ENCODE results near the gene PPP2R2C.

PPP2R2C gene

DNA sequence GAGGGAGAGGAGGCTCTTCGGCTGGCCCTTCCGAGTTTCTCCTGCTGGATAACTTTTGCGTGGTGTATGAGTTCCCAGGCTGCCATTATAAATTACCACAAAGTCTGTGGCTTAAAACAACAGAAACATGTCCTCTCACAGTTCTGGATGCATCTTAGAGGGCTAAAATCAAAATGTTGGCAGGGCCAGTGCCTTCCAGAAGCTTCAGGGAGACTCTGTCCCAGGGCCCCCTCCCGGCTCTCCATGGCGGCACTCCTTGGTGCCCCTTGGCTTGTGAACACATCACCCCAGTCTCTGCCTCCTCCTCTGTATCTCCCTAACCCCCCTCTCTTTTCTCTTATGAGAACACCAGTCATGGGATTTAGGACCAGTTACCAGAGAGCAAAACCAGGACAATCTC lies 23.3 kb upstream of the PPP2R2C start:
- no peaks in the 10 kb centered on the region for H3K4me1 ChIP-seq
- H3K4me3 ChIP-seq (ENCODE audit: low read depth, low read length) = no peak overlapping the region
- no peaks in the 10 kb centered on the region for H3K36me3 ChIP-seq
- TF ChIP-seq, protein P1, sequence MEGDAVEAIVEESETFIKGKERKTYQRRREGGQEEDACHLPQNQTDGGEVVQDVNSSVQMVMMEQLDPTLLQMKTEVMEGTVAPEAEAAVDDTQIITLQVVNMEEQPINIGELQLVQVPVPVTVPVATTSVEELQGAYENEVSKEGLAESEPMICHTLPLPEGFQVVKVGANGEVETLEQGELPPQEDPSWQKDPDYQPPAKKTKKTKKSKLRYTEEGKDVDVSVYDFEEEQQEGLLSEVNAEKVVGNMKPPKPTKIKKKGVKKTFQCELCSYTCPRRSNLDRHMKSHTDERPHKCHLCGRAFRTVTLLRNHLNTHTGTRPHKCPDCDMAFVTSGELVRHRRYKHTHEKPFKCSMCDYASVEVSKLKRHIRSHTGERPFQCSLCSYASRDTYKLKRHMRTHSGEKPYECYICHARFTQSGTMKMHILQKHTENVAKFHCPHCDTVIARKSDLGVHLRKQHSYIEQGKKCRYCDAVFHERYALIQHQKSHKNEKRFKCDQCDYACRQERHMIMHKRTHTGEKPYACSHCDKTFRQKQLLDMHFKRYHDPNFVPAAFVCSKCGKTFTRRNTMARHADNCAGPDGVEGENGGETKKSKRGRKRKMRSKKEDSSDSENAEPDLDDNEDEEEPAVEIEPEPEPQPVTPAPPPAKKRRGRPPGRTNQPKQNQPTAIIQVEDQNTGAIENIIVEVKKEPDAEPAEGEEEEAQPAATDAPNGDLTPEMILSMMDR (IDR thresholded peaks at IDR 0.05; ENCODE audit: low read depth, low read length) = no peak
- DNase-seq = no peak
- no peaks in the 10 kb centered on the region; the same call in 1 of the 2 replicates for H3K9me3 ChIP-seq
- H3K27me3 ChIP-seq = no peaks in the 10 kb centered on the region; the same call in none of the 2 replicates

DNA sequence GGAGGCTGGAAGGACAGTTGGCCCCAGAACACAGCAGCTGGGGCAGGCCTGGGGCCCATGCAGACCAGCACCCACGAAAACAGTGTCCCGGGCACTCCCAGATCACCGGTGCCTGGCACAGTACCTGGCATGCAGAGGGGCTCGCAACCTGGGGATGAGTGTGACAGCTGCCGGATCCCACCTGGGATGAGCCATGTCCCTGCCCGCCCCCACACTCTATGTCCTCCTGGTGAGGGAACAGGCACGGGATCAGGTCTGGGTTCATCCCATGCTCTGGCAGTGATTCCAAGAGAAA lies 22.8 kb upstream of the PPP2R2C start:
- H3K4me3 ChIP-seq (ENCODE audit: low read depth, low read length) = no peak overlapping the region
- TF ChIP-seq, protein P1 (IDR thresholded peaks at IDR 0.05; ENCODE audit: low read depth, low read length) = no peak

DNA sequence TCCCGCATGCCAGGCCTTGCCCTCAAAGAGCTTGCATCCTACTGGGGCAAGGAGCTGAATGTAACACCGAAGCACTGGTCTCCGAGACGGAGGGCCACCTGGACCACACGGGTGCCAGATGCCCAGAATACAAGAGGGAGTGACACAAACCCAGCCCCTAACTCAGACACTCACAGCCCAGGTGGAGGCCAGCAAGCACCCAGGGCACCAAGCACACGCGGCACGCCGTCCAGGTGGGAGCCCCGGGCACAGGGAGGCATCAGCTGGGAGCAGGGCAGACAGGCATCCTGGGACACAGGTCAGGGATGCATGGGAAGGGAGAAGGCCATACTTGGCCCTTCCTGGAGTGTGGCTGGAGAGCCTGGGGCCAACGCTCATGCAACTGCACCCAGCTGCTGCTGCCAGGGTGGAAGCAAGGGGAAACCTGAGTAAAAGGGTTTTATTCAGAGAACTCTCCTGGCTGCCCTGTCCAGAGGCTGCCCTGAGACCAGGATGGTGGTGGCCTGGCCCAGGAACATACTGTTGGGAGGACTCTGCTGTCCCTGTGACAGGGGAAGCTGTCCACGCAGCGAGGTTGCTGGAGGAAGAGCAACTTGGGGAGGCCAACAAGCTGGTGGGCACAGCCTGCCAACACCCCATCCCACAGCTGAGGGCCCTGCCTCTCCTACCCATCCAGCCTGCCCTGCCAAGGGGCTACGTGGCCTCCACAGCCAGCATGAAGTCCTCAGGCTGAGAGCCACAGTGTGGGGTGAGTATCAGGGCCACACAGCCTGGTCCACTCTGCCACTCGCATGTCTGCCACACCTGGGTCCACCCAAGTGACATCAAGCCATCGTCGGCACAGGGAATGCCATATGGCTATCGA lies 22.2 kb upstream of the PPP2R2C start:
- no peaks in the 10 kb centered on the region; the same call in 1 of the 2 replicates for H3K9me3 ChIP-seq
- H3K4me3 ChIP-seq (ENCODE audit: low read depth, low read length) = no peak overlapping the region
- no peaks in the 10 kb centered on the region for H3K36me3 ChIP-seq
- no peaks in the 10 kb centered on the region for H3K4me1 ChIP-seq
- no peak for DNase-seq
- TF ChIP-seq, protein P1 (IDR thresholded peaks at IDR 0.05; ENCODE audit: low read depth, low read length) = no peak
- H3K27me3 ChIP-seq = no peaks in the 10 kb centered on the region; the same call in 1 of the 2 replicates

More for the DNA sequence above, 22.8 kb upstream of the PPP2R2C start:
- Histone ChIP-seq H3K27me3 (no peaks in the 10 kb centered on the region; the same call in 1 of the 2 replicates), H3K4me1 (no peaks in the 10 kb centered on the region), H3K9me3 (no peaks in the 10 kb centered on the region; the same call in 1 of the 2 replicates), H3K36me3 (no peaks in the 10 kb centered on the region)
- no peak for DNase-seq

DNA sequence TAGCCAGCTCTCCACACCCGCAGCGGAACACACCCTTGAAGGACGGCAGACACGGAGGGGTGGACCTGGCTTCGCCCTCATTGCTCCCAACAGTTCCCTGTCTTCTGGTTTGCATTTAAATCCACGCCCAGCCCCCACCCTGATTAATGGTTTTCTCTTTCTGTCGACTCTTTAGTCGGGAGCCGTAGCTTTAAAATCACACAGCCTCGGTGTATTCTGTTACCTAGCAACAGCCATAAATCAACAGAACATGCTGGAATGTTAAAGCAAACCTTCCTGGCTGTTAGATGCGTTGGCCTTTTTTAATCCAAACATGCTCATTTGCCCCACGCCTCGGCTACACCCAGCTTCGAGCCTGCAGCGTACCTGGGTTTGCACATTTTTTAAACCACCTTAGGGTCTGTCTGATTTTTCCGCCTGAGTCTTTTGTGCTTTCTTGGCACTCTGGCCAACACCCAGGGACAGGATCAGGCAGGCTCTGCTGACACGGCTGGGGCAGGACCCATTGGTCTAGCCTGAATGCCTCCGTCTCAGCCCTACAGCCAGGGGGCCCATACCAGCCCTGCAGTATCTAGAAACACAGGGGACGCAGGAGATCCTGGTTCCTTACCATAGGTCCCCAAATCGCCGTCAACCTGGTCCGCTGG lies 21.4 kb upstream of the PPP2R2C start:
- no peaks in the 10 kb centered on the region for H3K4me1 ChIP-seq
- no peaks in the 10 kb centered on the region for H3K36me3 ChIP-seq
- H3K27me3 ChIP-seq = no peaks in the 10 kb centered on the region; the same call in 1 of the 2 replicates
- DNase-seq = no peak
- no peaks in the 10 kb centered on the region; the same call in 1 of the 2 replicates for H3K9me3 ChIP-seq
- TF ChIP-seq, protein P1 (IDR thresholded peaks at IDR 0.05; ENCODE audit: low read depth, low read length) = no peak
- H3K4me3 ChIP-seq (ENCODE audit: low read depth, low read length) = no peak overlapping the region

DNA sequence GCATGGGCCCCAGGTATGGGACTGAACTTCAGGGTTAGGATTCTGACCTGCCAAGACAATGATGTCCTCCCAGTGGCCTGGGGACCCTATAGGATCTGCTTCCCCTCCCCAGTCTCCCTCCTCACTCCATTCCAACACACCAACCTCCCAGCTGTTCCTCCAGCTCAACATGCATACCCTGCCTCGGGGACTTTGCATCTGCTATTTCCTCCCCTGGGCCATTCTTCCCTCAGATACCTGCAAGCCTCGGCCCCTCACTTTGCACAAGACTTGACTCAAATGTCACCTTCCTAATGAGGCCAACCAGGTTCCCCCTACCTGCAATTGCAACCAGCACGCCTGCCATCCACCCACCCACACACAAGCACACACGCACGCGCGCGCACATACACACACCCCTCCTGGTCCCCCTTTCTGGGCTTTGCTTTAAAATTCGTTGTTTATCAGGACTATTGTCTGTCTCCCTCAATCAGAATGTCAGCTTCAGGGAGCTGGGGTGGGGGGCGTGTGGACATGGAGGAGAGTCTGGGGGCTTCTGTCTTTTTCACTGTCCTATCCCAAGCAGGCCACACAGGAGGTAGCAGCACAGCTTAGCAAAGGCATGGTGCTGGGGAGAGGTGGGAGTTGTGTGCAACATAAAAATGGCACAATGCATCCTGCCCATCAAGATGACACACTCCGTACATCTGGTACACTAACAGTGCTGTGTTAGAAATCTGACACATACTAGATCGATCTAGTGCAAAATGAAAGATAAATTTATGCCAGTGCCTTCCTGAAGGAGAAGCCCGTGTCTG lies 20.6 kb upstream of the PPP2R2C start:
- Histone ChIP-seq H3K4me3 (ENCODE audit: low read depth, low read length) (no peak overlapping the region), H3K36me3 (no peaks in the 10 kb centered on the region), H3K9me3 (no peaks in the 10 kb centered on the region; the same call in 1 of the 2 replicates), H3K4me1 (no peaks in the 10 kb centered on the region), H3K27me3 (no peaks in the 10 kb centered on the region; the same call in 1 of the 2 replicates)
- DNase-seq = no peak
- TF ChIP-seq, protein P1 (IDR thresholded peaks at IDR 0.05; ENCODE audit: low read depth, low read length) = no peak
